A673 (cell line): Measurements from ENCODE around the gene EZH2. TPM values are rescaled to one million over a fixed set of nuclear protein-coding genes. Genes with fewer than 3 reads are reported as not detected.

Experiments used
- BruUV-seq: library from RNA; stranded (reverse); fragments of 400-500 nt; replicated peaks from 2 replicates; lab custom pipeline; 2021; lab: Mats Ljungman, UMichigan
- CTCF ChIA-PET: fragments of 300-600 bp; sonication (Branson Sonifier 250); formaldehyde crosslinking; loops from one replicate; lab custom pipeline; 2022; ENCODE audit warnings: antibody characterized with exemption; lab: Charles Lee
- POLR2A ChIA-PET: fragments of 300-600 bp; sonication (Branson Sonifier 250); formaldehyde crosslinking; loops from one replicate; lab custom pipeline; 2022; ENCODE audit warnings: antibody characterized with exemption; ENCODE audit not compliant: low non-redundant PET; lab: Charles Lee
- DNase-seq: peaks from one replicate; pipeline ENCODE4 v3.0.0-alpha.2; 2015; ENCODE audit warnings: low spot score
- H3K27ac ChIP-seq: fragments of 200-600 bp; sonication (generic); 2 replicates; pipeline ENCODE4 v1.5.1; 2016; ENCODE audit warnings: mixed run types, low read depth, mild to moderate bottlenecking, mixed read lengths, antibody characterized with exemption, low read length; ENCODE audit not compliant: poor library complexity, severe bottlenecking
- H3K27me3 ChIP-seq: fragments of 200-600 bp; sonication (generic); replicated peaks from 2 replicates; pipeline ENCODE4 v1.6.1; 2017; ENCODE audit warnings: mixed run types, low read depth, mild to moderate bottlenecking, mixed read lengths, antibody characterized with exemption, low read length; ENCODE audit not compliant: insufficient read depth, poor library complexity
- H3K36me3 ChIP-seq: fragments of 200-600 bp; sonication (generic); 2 replicates; pipeline ENCODE4 v1.6.1; 2016; ENCODE audit warnings: mixed run types, mild to moderate bottlenecking, mixed read lengths, antibody characterized with exemption, low read length; ENCODE audit not compliant: insufficient read depth, poor library complexity, severe bottlenecking
- H3K4me1 ChIP-seq: fragments of 200-600 bp; sonication (generic); 2 replicates; pipeline ENCODE4 v1.6.1; 2017; ENCODE audit warnings: mixed run types, mild to moderate bottlenecking, mixed read lengths, antibody characterized with exemption, low read length; ENCODE audit not compliant: insufficient read depth, poor library complexity, severe bottlenecking
- H3K4me3 ChIP-seq: fragments of 200-600 bp; sonication (generic); 2 replicates; pipeline ENCODE4 v1.5.1; 2016; ENCODE audit warnings: low read depth, mixed run types, mild to moderate bottlenecking, mixed read lengths, low read length; ENCODE audit not compliant: poor library complexity, severe bottlenecking
- H3K9me3 ChIP-seq: fragments of 200-600 bp; sonication (generic); 2 replicates; pipeline ENCODE4 v1.6.1; 2016; ENCODE audit warnings: mixed run types, low read depth, mild to moderate bottlenecking, mixed read lengths, antibody characterized with exemption, low read length; ENCODE audit not compliant: poor library complexity, severe bottlenecking
- CTCF ChIP-seq: fragments of 300-800, 200-600 bp; sonication (generic); conservative IDR thresholded peaks from 2 replicates; pipeline ENCODE4 v1.5.1; 2017; ENCODE audit warnings: low read depth, mild to moderate bottlenecking, antibody characterized with exemption, low read length, moderate library complexity, mixed read lengths
- EZH2 ChIP-seq: fragments of 200-600 bp; sonication (generic); IDR thresholded peaks from 2 replicates; pipeline ENCODE4 v1.6.1; 2017; ENCODE audit warnings: borderline replicate concordance, low read depth, mild to moderate bottlenecking, mixed read lengths, antibody characterized with exemption, low read length; ENCODE audit not compliant: poor library complexity, severe bottlenecking
- intact Hi-C: fragments of 100-400 bp; cut with micrococcal nuclease; formaldehyde crosslinking; loops from one replicate; pipeline ENCODE4 v1.10.0; 2022; ENCODE audit not compliant: unreplicated experiment
- total RNA-seq: library from RNA; stranded (reverse); gene quantifications from 2 replicates; pipeline ENCODE4 v1.2.3, GENCODE V29; 2021

The EZH2 gene
- total RNA-seq, 1 experiment from 2014 or later = 140 TPM

GRCh38 chr7:148828965-148829364 lies 55.1 kb downstream of the EZH2 start:
- Histone ChIP-seq H3K4me3 (no peak overlapping the region), H3K9me3 (no peaks in the 10 kb centered on the region), H3K36me3 (peaks cover 66% of the 10 kb centered on the region), H3K27me3 (no peaks in the 10 kb centered on the region), H3K4me1 (peaks cover 20% of the 10 kb centered on the region), H3K27ac (no peak overlapping the region)
- TF ChIP-seq CTCF = no peak
- TF ChIP-seq EZH2 = no peak
- no TSS peak for BruUV-seq
- POLR2A ChIA-PET = no interaction called here
- no peak for DNase-seq
- CTCF ChIA-PET = no interaction called here
- intact Hi-C loops = no loop called here

- Histone ChIP-seq H3K27me3 (no peaks in the 10 kb centered on the region), H3K36me3 (peaks cover 61% of the 10 kb centered on the region), H3K4me3 (no peak overlapping the region), H3K27ac (no peak overlapping the region), H3K4me1 (peaks cover 9% of the 10 kb centered on the region), H3K9me3 (no peaks in the 10 kb centered on the region)
- CTCF ChIA-PET = no interaction called here
- intact Hi-C loops = no loop called here
- POLR2A ChIA-PET = no interaction called here
- TF ChIP-seq CTCF = no peak
- no peak for TF ChIP-seq EZH2
- no peak for DNase-seq
- BruUV-seq = no TSS peak
These were observed 58.8 kb downstream of the EZH2 start for GRCh38 chr7:148825338-148825737.

GRCh38 chr7:148824864-148825263 lies 59.2 kb downstream of the EZH2 start:
- no peak overlapping the region for H3K4me3 ChIP-seq
- TF ChIP-seq CTCF = no peak
- no peak for TF ChIP-seq EZH2
- H3K27me3 ChIP-seq = no peaks in the 10 kb centered on the region
- CTCF ChIA-PET = no interaction called here
- peaks cover 14% of the 10 kb centered on the region for H3K4me1 ChIP-seq
- BruUV-seq = no TSS peak
- H3K36me3 ChIP-seq = peaks cover 60% of the 10 kb centered on the region
- no peaks in the 10 kb centered on the region for H3K9me3 ChIP-seq
- DNase-seq = no peak
- POLR2A ChIA-PET = no interaction called here
- H3K27ac ChIP-seq = no peak overlapping the region
- intact Hi-C loops = no loop called here
